Stimulated activated naive CD4-positive, alpha-beta T cell treated with Interleukin-2 at 50 U/mL for 16 hours (primary cell): Measurements from ENCODE around the gene ACAA1.
"Not testable (repeated sequence)": the region's sequence is repeated elsewhere in the genome, so short reads cannot be mapped to it uniquely, and the experiment has no call there.

Source experiments
- DNase-seq: peaks from one replicate; lab custom pipeline; 2025; lab: John Stamatoyannopoulos, UW

The ACAA1 gene

GRCh38 chr3:38153221-38153620, 16.3 kb upstream of the ACAA1 start:
- no peak for DNase-seq

DNA sequence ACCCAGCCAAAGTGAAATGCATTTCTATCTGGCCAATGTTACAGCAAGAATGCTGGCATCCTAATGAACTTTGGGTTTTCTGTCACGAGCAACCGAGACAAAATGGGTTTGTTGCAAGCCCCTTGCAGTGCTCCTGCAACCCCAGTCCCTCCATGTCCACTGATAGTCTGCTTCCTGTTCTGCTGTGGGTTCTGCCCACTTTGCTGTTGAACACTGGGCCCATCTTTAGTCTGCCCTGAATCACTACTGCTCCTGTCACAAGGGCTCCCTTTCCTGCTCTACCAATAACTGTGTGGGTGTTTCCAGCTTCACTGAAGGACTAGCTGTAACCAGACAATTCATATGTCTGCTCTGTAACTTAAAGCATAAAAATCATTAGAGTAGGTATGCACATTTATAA, 15.7 kb upstream of the ACAA1 start:
- DNase-seq = no peak

DNA sequence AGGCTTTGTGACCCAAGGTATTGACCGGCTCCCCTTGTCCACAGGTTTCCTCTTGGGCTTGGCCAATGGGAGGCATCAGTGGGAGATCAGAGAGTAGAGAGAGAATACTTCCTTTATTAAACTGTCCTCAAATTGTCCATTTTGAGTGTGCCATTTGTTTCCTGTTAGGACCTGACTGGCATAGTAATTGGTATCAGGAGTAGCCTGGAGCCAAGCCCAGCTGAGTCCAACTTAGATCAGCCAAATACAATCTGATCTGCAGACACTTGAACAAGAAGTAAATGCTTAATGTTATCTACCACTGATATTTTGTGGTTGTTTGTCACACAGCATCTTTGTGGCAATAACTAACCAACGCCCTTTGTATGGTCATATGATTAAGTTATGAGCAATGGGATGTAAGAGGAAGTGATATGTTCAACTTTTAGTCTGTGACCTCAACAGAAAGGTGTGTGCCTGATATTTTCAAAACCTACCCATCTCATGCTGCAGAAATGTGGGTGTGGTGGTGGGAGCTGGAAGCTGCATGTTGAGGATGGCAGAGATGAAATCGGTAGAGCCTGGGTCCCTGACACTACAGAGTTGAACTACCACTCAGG, 14.8 kb upstream of the ACAA1 start:
- no peak for DNase-seq

DNA sequence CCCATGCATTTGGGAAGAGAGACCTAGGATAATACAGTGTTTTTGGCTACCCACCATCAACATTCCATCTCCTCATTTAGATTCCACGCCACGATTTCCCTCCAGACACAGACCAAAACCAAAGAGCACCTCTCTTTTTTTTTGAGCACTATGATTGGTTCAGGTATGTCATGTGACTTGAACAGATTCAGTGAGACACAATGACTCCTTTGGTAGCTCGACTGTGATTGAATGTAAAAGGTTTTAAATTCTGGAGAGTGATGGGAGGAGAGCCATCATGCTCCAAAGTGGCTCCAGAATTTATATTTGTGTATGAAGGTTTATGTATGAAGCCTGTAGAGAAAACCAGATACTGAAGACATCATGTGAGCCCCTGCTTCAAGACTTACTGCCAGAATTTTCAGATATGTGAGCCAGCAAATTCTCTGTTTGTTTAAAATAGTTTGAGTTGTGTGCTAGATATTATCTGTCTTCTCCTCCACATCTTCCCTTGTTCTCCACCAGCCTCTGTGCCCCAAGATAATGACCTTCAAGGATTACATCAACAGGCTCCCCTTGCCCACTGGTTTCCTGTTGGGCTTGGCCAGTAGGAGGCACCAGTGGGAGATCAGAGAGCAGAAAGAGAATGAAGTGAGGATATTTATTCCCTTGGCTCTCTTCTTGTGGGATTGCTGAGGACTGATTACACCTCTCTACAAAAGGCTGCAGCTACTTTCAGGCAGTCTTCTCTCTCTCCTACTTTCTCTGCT, 14.0 kb upstream of the ACAA1 start:
- no peak for DNase-seq

GRCh38 chr3:38149708-38150107, 12.8 kb upstream of the ACAA1 start:
- DNase-seq = no peak

DNA sequence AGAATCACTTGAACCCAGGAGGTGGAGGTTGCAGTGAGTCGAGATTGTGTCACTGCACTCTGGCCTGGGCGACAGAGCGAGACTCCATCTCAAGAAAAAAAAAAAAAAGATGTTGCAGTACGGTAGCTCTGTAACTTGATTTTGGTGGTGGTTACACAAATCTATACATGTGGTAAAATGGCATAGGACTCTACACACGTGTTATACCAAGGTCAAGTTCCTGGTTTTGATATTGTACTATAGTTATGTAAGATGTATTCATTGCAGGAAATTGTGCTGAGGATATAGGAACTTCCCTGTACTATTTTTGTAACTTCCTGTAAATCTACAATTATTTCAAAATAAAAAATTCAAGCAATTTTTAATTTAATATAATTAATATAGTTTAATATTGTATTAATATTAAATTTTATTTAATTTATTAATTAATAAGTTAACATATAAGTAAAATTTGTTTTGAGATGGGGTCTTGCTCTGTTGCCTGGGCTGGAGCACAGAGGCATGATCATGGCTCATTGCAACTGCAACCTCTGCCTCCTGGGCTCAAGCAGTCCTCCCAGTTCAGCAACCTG, 11.5 kb upstream of the ACAA1 start:
- DNase-seq = no peak

GRCh38 chr3:38147421-38147820, 10.5 kb upstream of the ACAA1 start:
- DNase-seq = no peak

DNA sequence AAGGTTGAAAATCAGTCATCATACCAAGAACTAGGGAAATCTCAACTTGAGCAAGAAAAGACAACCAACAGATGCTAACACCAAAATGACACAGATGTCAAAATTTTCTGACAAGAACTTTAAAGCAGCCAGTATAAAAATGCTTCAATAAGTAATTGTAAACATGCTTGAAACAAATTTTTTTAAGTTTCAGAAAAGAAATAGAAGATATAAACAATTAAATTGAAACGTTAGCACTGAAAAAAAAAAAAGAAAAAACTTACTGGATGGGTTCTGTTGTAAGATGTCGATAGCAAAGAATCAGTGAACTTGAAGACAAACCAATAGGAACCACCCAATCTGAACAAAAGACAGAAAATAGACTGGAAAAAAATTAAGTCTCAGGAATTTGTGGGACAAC, 9.6 kb upstream of the ACAA1 start:
- DNase-seq = no peak

DNA sequence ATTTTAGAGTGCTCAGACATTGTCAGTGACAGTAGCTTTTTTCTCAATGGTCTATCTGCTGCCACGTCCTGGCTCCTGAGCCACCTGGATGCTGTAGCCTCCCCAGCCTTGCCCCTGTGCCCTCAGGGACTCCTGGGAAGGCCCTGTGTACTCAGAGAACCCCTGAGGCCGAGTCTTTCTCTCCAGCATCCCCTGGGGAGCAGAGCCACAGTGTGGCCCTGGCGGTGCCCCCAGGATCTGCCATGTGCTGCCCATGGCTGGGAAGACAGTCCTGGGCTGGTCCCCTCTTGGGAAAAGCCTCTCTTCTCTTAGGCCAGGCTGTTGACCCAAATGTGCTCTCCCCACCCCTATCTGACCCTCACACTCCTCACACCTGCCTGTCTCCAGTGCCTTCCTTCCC, 6.6 kb upstream of the ACAA1 start:
- DNase-seq = no peak

DNA sequence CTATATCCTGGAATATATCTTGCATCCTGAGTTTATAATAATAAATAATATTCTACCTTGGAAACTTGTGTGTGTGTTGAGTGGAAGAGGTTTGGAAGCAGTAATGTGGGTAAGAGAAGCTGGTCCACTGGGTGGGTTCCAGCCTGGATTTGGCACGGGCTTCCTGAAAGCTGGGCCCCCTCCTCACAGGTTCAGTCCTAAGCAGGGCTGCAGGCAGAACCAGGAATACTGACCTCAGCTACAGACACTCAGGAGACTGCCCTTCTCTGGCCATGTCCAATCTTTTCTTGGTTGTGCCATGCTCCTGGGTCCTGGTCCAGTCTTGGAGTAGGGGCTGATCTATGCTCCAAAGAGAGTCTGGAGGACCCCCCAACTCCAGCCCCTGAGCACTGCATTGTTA, 6.0 kb upstream of the ACAA1 start:
- DNase-seq = no peak

- no peak for DNase-seq
Measured at GRCh38 chr3:38141952-38142273, 5.0 kb upstream of the ACAA1 start.

GRCh38 chr3:38141173-38141951, 4.4 kb upstream of the ACAA1 start:
- no peak for DNase-seq

DNA sequence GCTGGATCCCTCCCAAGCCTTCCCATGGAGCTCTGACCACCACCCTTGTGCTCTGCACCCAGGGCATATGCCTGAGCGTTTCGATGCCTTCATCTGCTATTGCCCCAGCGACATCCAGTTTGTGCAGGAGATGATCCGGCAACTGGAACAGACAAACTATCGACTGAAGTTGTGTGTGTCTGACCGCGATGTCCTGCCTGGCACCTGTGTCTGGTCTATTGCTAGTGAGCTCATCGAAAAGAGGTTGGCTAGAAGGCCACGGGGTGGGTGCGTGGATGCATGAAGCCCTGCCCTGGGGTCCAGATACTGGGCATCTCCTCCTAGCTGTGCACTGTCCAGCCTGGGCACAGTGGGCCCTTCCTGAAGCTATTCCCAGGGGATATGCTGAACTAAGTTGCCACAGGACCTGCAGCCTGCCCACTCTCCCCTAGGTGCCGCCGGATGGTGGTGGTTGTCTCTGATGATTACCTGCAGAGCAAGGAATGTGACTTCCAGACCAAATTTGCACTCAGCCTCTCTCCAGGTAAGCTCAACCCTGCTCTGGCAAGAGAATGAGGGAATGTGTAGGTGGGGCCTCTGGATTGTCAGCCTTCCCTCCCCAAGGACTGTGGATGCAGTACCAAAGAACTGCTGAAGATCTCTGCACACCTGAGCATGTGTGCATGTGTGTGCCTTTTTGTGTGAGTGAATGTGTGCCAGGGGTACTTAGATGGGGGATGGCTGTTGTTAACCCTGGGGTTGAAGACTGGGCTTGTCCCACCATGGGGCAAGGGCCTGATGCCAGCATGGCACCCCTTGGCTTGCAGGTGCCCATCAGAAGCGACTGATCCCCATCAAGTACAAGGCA, 3.6 kb upstream of the ACAA1 start:
- DNase-seq = no peak

DNA sequence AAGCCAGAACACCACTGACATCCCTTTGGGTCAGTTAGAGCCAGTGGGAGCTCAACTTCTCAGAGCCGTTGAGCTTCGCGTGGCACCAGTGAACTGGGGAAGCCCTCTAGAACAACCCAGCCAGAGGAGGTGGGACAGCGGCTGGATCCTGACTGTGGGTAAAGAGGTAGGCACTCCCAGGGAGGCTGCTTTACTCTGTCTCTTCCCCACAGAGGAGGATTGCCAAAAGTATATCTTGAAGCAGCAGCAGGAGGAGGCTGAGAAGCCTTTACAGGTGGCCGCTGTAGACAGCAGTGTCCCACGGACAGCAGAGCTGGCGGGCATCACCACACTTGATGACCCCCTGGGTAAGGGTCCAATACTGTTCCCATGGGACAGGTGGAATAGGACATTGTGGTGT, 2.7 kb upstream of the ACAA1 start:
- DNase-seq = no peak

DNA sequence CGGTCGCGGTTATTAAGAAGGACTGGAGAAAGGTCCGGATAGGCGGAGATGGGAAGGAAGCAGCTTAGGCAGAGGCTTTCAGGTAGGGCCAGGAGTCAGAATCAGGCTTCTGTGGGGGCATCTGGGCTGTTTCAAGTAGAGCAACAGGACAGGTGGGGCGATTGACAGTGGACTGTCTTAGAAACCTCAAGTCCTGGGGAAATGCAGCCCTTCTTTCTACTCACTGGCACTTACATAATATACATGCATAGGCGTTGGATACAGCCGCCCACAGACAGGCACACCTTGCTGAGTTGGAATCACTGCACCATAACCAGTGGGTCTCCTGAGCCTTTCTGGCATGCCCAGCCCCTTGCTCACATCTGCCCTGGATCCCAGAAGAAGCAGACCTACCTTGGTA, 2.3 kb upstream of the ACAA1 start:
- DNase-seq = no peak

DNA sequence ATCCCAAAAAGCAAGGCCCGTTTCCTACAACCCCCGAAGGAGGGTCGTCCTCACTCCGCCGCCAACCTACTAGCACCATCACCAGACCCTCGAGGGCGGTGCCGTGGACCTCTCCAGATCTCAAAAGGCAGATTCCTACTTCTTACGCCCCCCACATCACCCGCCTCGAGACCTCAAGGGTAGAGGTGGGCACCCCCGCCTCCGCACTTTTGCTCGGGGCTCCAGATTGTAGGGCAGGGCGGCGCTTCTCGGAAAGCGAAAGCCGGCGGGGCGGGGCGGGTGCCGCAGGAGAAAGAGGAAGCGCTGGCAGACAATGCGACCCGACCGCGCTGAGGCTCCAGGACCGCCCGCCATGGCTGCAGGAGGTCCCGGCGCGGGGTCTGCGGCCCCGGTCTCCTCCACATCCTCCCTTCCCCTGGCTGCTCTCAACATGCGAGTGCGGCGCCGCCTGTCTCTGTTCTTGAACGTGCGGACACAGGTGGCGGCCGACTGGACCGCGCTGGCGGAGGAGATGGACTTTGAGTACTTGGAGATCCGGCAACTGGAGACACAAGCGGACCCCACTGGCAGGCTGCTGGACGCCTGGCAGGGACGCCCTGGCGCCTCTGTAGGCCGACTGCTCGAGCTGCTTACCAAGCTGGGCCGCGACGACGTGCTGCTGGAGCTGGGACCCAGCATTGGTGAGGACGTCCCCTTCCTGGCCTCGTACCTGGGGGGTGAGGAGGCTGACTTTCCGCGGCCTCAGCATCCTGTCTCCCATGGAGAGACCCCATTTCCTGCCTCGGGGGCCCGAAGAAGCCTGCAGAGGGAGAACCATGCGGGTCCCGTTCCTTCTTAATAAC, 1.6 kb upstream of the ACAA1 start, which contains the start of gene MYD88:
TSS of gene MYD88 (plus strand) at position 313 of the 842 bp plus-strand sequence. CDS start at position 353, 40 bp downstream.
- peak; percentile 85 for DNase-seq

DNA sequence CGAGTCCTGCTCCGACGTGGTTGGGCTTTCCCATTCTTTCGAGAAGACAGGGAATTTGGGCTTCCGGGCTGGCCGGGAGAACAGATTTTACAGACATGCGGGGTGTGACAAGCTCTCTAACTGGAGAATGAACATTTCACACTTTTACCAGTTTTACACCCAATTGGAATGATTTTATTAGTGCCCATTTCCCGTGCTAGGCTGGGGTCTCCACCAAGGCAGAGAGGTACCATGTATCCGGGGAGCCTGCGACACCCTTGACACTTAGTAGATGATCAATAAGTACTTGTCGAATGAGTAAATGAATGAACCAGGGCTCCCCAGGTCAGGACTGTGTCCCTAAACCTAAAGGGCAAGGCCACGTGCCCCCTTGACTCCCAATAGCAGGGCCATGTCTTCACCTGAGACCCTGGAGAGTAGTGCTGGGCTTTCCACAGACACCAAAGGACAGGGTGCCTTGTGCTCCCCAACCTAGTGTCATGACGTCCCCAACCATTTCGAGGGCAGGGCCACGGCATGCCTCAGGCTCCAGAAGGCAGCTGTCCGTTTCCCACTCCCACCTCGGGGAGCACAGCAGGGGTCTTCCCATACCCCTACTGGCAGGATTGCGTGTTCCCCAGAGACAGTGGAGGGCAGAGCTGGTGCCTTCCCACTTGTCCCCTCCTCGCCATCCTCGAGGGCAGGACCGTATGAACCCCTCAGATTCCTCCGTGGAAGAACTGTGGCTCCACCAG, 855 bp upstream of the ACAA1 start:
- DNase-seq = peak; percentile 7

GRCh38 chr3:38136393-38136776, 542 bp downstream of the ACAA1 start:
- DNase-seq = no peak

- not testable (repeated sequence) for DNase-seq
Measured at GRCh38 chr3:38135621-38136277, 1.2 kb downstream of the ACAA1 start.
